ENCODE data around the gene STAC3. TPM values are rescaled to one million over a fixed set of nuclear protein-coding genes. Genes with fewer than 3 reads are reported as not detected.

The STAC3 gene
- total and polyA plus RNA-seq, 11 donors: 0.47 to 5.7 (median 0.80) TPM; not detected in 1

DNA sequence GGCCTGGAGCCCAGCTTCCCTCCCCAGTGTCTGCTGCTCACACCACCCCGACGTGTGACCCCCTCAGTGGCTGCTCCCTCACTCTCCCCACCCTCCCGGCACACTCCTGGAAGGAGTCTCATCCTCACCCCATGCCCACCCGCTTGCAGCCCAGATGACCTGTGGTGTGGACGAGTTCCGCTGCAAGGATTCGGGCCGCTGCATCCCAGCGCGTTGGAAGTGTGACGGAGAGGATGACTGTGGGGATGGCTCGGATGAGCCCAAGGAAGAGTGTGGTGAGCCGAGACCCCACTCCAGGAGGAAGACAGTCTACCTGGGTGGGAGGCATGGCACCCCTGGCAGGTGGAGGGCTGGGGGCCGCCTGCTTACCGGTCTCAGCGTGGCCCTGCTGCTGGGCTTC is 49.4 kb downstream of the STAC3 start:
- Histone ChIP-seq H3K27me3 (no peaks in the 10 kb centered on the region), H3K36me3 (peaks cover 0 to 100% (median 99%) of the 10 kb centered on the region in 9 donors), H3K4me3 (no peak overlapping the region), H3K9me3 (no peaks in the 10 kb centered on the region), H3K4me1 (no peaks in the 10 kb centered on the region), H3K27ac (no peak overlapping the region)
- intact Hi-C loops (cut with DNase I): no loop called here
- 88 to 90% (median 88%) methylated on average over 14 to 16 of the region's 16 CpGs for WGBS, 4 donors
- TF ChIP-seq POLR2A (IDR thresholded peaks at IDR 0.05): no peak
- no peak for TF ChIP-seq CTCF (IDR thresholded peaks at IDR 0.05)
- ATAC-seq (no peak), DNase-seq (no peak)

DNA sequence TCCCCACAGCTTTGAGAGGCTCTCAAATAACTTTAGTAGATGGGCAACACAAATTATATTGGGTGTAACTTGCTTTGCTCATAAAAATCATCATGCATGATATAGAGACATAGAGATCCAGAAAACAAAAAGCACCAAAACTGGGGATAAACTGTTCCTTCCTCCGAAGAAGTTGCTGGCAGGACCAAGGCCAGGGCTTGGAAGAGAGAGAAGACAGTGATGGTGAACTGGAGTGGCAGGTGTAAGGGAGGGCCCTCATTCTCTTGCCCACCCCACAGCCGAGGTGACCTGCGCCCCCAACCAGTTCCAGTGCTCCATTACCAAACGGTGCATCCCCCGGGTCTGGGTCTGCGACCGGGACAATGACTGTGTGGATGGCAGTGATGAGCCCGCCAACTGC is 49.8 kb downstream of the STAC3 start:
- DNase-seq (no peak), ATAC-seq (no peak)
- Histone ChIP-seq H3K36me3 (peaks cover 0 to 100% (median 99%) of the 10 kb centered on the region in 9 donors), H3K27ac (no peak overlapping the region), H3K9me3 (no peaks in the 10 kb centered on the region), H3K27me3 (no peaks in the 10 kb centered on the region), H3K4me3 (no peak overlapping the region), H3K4me1 (no peaks in the 10 kb centered on the region)
- 78 to 85% (median 81%) methylated on average over 8 of the region's 8 CpGs for WGBS, 4 donors
- intact Hi-C loops (cut with DNase I): no loop called here
- TF ChIP-seq CTCF (IDR thresholded peaks at IDR 0.05) (no peak), POLR2A (IDR thresholded peaks at IDR 0.05) (no peak)

DNA sequence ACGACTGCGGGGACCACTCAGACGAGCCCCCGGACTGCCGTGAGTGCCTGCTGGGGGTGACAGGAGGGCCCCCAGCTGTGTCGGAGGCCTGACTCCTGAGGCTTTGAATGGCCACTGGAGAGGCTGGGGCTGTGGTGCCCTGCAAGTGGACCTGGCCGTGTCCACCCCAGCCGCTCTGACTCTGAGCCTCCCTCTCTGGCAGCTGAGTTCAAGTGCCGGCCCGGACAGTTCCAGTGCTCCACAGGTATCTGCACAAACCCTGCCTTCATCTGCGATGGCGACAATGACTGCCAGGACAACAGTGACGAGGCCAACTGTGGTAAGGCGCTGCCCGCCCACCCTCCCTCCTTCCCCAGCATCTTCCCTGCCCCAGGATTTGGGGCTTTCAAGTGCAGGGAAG is 50.5 kb downstream of the STAC3 start:
- H3K4me3 ChIP-seq: no peak overlapping the region
- ATAC-seq (no peak), DNase-seq (no peak)
- no peak overlapping the region for H3K27ac ChIP-seq
- peaks cover 0 to 100% (median 99%) of the 10 kb centered on the region in 9 donors for H3K36me3 ChIP-seq
- intact Hi-C loops (cut with DNase I): no loop called here
- H3K9me3 ChIP-seq: no peaks in the 10 kb centered on the region
- TF ChIP-seq CTCF (IDR thresholded peaks at IDR 0.05) (no peak), POLR2A (IDR thresholded peaks at IDR 0.05) (no peak)
- no peaks in the 10 kb centered on the region for H3K4me1 ChIP-seq
- 90 to 95% (median 93%) methylated on average over 11 to 15 of the region's 15 CpGs for WGBS, 4 donors
- H3K27me3 ChIP-seq: no peaks in the 10 kb centered on the region

DNA sequence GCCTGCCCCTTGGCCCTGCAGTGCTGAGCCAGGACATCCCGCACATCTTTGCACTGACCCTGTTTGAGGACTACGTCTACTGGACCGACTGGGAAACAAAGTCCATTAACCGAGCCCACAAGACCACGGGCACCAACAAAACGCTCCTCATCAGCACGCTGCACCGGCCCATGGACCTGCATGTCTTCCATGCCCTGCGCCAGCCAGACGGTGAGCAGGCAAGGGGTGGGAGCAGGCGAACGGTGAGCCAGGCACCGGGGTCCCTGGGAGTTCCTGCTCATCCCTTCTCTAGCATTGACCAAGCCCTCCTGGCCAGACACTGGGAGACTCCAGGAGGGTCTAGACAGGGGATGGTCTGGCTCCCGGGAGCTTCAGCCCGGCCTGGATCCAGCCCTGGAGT is 51.8 kb downstream of the STAC3 start:
- ATAC-seq (no peak), DNase-seq (no peak)
- Histone ChIP-seq H3K4me1 (no peaks in the 10 kb centered on the region), H3K36me3 (peaks cover 0 to 100% (median 99%) of the 10 kb centered on the region in 9 donors), H3K9me3 (no peaks in the 10 kb centered on the region), H3K4me3 (no peak overlapping the region), H3K27ac (no peak overlapping the region), H3K27me3 (no peaks in the 10 kb centered on the region)
- TF ChIP-seq POLR2A (IDR thresholded peaks at IDR 0.05): no peak
- no peak for TF ChIP-seq CTCF (IDR thresholded peaks at IDR 0.05)
- 88 to 90% (median 89%) methylated on average over 10 to 15 of the region's 15 CpGs for WGBS, 4 donors
- intact Hi-C loops (cut with DNase I): no loop called here

Measured in heart left ventricle (tissue), 16 donors.